ENCODE data around the gene DZANK1. TPM values are rescaled to one million over a fixed set of nuclear protein-coding genes. Genes with fewer than 3 reads are reported as not detected.
A peak's percentile ranks its signal among the peaks of the same experiment; 100 is the strongest.

The DZANK1 gene
- total RNA-seq, 1 experiment from 2014 or later, result 1.7 TPM

DNA sequence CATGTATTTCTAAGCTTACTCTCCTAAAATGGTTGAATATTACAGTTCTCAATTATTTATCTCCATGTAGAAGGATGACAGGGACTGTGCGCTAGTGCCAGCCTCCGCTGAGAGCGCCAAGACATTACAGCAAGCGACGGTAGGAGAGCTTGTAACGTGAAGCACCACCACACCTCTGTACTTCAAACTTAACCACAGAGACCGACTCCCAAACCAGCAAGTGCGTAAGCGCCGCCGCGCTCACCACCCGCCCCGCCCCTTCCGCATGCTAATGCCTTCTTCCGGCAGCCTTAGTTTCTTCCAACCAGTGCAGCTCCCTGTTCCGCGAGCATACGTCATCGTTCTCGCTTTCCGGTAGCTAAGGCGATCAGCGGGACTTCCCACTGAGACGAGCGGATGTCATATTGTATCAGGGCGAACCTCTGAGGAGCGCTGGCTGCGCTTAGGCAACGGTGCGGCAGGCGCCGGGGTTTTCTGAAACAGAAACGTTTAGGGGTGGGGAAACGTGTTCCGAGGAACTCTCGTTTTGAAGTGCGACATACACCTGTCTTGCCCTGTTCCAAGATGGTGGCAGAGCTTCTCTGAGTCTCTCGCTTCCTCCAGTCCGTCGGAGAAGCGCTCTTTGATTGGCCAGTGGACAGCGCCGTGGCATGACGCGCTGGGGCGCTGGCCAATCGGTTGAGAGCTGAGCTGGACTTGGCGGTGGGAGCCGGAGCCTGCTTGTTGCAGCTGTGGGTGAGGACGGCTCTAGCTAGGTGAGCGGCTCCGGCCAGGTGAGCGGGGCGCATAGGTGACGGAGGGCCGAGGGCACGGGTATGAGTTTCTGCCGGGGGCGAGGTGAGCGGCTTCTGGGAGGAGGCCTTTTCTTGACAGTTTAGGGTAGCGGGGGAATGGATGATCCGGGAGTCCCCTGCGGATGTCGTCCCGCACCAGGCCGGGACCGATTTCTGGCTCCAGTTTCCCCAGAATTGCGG lies 40.7 kb upstream of the DZANK1 start, which contains the start of gene SEC23B:
Gene SEC23B, plus strand, starts transcription at position 723 of the 974 bp plus-strand sequence. CDS start 2,896 bp downstream, outside the sequence.
- ChIA-PET RAD21 (ENCODE audit: low non-redundant PET in 1 of 2, low total read pairs in 2 of 2, uncharacterized antibody in 2 of 2, unreplicated experiment in 2 of 2) (interaction anchor here in 1 of 2 experiments (1.0 kb wide), 1 partner anchor 11 kb away, joined by 3 read pairs; the partner anchor contains the start of gene RBBP9), CTCF (interaction anchor here (0.6 to 1.6 kb wide), 6 partner anchors 9 to 780 kb away, joined by 3 to 6 read pairs (median 3); partner anchors contain the start of genes DZANK1, POLR3F, RBBP9 and SMIM26), POLR2A (interaction anchor here (0.9 to 4.0 kb wide), 15 partner anchors 8 to 219 kb away, joined by 3 to 43 read pairs (median 5); partner anchors contain the start of genes DZANK1, POLR3F, RBBP9 and SMIM26)
- no peaks in the 10 kb centered on the region for H4K20me1 ChIP-seq (ENCODE audit: insufficient read depth)
- H3K27ac ChIP-seq (ENCODE audit: low read depth, low read length), result peak within 1 kb of the TSS; percentile 75
- H3K4me2 ChIP-seq (ENCODE audit: low read length), result peak within 1 kb of the TSS; percentile 93
- H3K9me3 ChIP-seq (ENCODE audit: control insufficient read depth in 1 of 2, insufficient read depth in 1 of 2, low read depth in 1 of 2, low read length in 2 of 2), result no peaks in the 10 kb centered on the region
- peak; percentile 84 for TF ChIP-seq POLR2AphosphoS5 (IDR thresholded peaks at IDR 0.05; ENCODE audit: low read depth, low read length)
- TF ChIP-seq RAD21 (IDR thresholded peaks at IDR 0.05; ENCODE audit: low read depth), result no peak
- no peak for TF ChIP-seq EZH2 (IDR thresholded peaks at IDR 0.05)
- peak; percentile 49; the same call in 1 of the 2 replicates for TF ChIP-seq CBX3 (IDR thresholded peaks at IDR 0.05; ENCODE audit: low read depth)
- no peak for TF ChIP-seq EGR1 (IDR thresholded peaks at IDR 0.05; ENCODE audit: low read depth)
- peak; percentile 84 for TF ChIP-seq ELF1 (IDR thresholded peaks at IDR 0.05; ENCODE audit: borderline replicate concordance, low read depth)
- TF ChIP-seq YY1 (IDR thresholded peaks at IDR 0.05; ENCODE audit: extremely low read depth, insufficient replicate concordance, low read depth, low read length), result peak; percentile 94
- peak; percentile 4; the same call in 1 of the 2 replicates for TF ChIP-seq JUND (IDR thresholded peaks at IDR 0.05)
- peak; percentile 93 for TF ChIP-seq POLR2A (IDR thresholded peaks at IDR 0.05; ENCODE audit: borderline replicate concordance, extremely low read depth, insufficient read depth, insufficient read length)
- peak; percentile 50 for TF ChIP-seq SP1 (IDR thresholded peaks at IDR 0.05; ENCODE audit: low read depth)
- TF ChIP-seq SRF (IDR thresholded peaks at IDR 0.05; ENCODE audit: low read depth), result peak; percentile 20; the same call in 1 of the 2 replicates
- TF ChIP-seq CEBPB (IDR thresholded peaks at IDR 0.05; ENCODE audit: low read depth), result no peak
- TF ChIP-seq, protein P1, sequence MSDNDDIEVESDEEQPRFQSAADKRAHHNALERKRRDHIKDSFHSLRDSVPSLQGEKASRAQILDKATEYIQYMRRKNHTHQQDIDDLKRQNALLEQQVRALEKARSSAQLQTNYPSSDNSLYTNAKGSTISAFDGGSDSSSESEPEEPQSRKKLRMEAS (IDR thresholded peaks at IDR 0.05), result peak; percentile 74
- no peak for TF ChIP-seq ZNF274 (IDR thresholded peaks at IDR 0.05; ENCODE audit: low read depth, low read length)
- peak; percentile 64 for TF ChIP-seq ZFX (IDR thresholded peaks at IDR 0.05)
- no peak for TF ChIP-seq FOSL1 (IDR thresholded peaks at IDR 0.05; ENCODE audit: low read depth)
- no peak for TF ChIP-seq TCF7L2 (IDR thresholded peaks at IDR 0.05; ENCODE audit: borderline replicate concordance, extremely low read depth, insufficient read depth, insufficient read length)
- TF ChIP-seq SIN3A (IDR thresholded peaks at IDR 0.05; ENCODE audit: low read depth), result peak; percentile 57
- peaks cover 18 to 20% of the 10 kb centered on the region in 2 experiments for H3K36me3 ChIP-seq (ENCODE audit: control insufficient read depth in 1 of 2, insufficient read depth in 2 of 2, low read length in 2 of 2)
- ATAC-seq (peak; percentile 97), DNase-seq (ENCODE audit: low read depth, low spot score) (peak; percentile 97)
- H3K79me2 ChIP-seq (ENCODE audit: insufficient read depth, low read length), result peaks cover 38% of the 10 kb centered on the region
- H3K9ac ChIP-seq (ENCODE audit: low read length), result peak within 1 kb of the TSS; percentile 93
- H3K9me2 ChIP-seq (ENCODE audit: insufficient read depth), result no peaks in the 10 kb centered on the region
- H3K4me3 ChIP-seq (replicated peaks in 1 of 2; ENCODE audit: low read depth in 1 of 2, low read length in 2 of 2), result peak within 1 kb of the TSS; percentile 71 to 90
- H3K4me1 ChIP-seq (ENCODE audit: control insufficient read depth in 1 of 2, insufficient read depth in 2 of 2, low read length in 2 of 2), result peaks cover 5 to 17% of the 10 kb centered on the region in 2 experiments; a peak in 3 of 4 replicates
- intact Hi-C loops (cut with micrococcal nuclease), result loop anchor here (1.0 to 5.0 kb wide), 3 partner anchors 40 to 80 kb away; partner anchors contain the start of genes DTD1, DZANK1, POLR3F and SMIM26
- no TSS peak for BruUV-seq (replicated peaks)
- peak within 1 kb of the TSS; percentile 91 for H2AFZ ChIP-seq (ENCODE audit: low read depth, low read length, poor library complexity, severe bottlenecking)
- H3K27me3 ChIP-seq (ENCODE audit: insufficient read depth, low read length), result no peaks in the 10 kb centered on the region

All from HCT116 (cell line).